ENCODE data around the gene CRYGB.

CRYGB gene

DNA sequence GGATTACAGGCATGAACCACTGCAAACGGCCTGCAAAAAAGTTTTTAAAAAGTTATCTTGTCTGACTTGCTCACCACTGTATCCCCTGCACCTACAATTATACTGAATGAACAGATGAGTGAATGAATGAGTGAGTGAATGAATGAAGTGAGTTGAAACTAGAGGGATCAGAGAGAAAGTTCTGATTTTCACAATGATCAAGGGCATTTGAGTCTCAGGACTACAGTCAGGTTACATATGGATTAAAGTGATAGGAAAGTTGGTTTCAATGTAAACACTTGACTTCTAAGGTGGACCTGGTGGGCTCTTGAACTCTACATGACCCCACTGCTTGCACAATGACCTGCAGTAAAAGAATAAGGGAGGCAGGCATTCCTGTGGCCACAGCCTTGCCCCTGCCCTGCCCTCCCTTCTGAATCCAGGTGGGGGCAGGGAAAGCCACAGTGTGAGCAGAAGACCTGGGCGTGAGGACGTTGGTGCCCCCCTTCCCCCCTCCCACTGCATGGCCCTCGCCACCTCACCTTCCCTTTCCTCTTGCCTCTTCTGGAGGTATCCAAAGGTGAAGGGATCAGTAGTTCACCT is 33.2 kb upstream of the CRYGB start:
- Histone ChIP-seq H3K4me1 (ENCODE audit: insufficient read depth, low read length) (peaks cover 9% of the 10 kb centered on the region), H3K9me3 (ENCODE audit: insufficient read depth, low read depth, low read length) (no peaks in the 10 kb centered on the region), H3K27ac (ENCODE audit: low read depth, low read length) (no peak overlapping the region), H3K27me3 (ENCODE audit: insufficient read depth, low read length) (no peaks in the 10 kb centered on the region), H3K36me3 (ENCODE audit: insufficient read depth, low read length) (no peaks in the 10 kb centered on the region), H3K9ac (ENCODE audit: low read depth, low read length) (no peak overlapping the region), H3K4me3 (ENCODE audit: low read length) (no peak overlapping the region)
- 63% methylated on average over 3 of the region's 4 CpGs for WGBS

DNA sequence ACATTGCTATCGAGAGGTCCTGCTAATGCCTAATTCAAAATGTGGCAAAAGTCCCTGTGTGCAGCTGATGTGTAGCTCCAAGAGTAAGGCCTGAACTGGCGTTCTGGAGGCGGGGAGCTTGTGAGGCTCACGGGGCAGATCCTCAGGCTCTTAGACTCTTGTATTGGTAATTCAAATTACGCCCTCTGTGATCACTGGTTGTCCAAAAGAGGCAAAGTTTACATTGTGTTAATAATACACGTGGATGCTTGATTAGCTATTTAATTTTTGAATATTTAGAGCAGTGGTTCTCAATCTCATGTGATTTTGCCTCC is 29.8 kb upstream of the CRYGB start:
- Histone ChIP-seq H3K4me3 (ENCODE audit: low read length) (no peak overlapping the region), H3K27me3 (ENCODE audit: insufficient read depth, low read length) (no peaks in the 10 kb centered on the region), H3K27ac (ENCODE audit: low read depth, low read length) (no peak overlapping the region), H3K9ac (ENCODE audit: low read depth, low read length) (no peak overlapping the region), H3K4me1 (ENCODE audit: insufficient read depth, low read length) (no peaks in the 10 kb centered on the region), H3K9me3 (ENCODE audit: insufficient read depth, low read depth, low read length) (no peaks in the 10 kb centered on the region), H3K36me3 (ENCODE audit: insufficient read depth, low read length) (no peaks in the 10 kb centered on the region)
- WGBS = 78% methylated on average over 6 of the region's 6 CpGs

DNA sequence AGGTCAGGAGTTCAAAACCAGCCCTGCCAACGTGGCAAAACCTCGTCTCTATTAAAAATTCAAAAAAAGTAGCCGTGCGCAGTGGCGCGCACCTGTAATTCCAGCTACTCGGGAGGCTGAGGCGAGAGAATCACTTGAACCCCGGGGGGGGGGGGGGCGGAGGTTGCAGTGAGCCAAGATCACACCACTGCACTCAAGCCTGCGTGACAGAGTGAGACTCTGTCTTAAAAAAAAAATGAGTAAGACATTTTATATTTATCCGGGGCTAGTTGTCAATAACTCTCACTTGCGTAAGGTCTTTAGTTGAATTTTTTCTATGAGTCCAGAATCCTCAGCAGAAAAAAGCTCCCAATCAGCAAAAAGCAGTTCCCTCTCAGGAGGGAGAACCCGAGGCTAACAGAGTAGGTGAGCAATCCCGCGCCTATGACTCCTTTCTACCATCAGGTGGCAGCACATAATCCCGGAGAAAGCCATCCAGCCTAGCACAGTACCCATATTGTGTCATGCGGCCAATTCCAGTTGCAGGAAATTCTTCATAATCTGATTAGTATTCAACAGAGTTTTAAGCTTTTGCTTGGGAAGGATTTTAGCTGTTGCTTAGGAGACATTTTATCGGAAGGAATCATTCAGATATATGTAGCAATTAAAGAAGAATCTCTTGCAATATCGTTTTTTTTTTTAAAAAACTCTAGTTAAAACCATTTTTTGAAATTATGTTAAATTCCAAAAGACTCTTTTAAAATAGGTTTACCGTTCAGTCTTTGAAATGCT is 29.3 kb upstream of the CRYGB start:
- no peaks in the 10 kb centered on the region for H3K4me1 ChIP-seq (ENCODE audit: insufficient read depth, low read length)
- H3K4me3 ChIP-seq (ENCODE audit: low read length) = no peak overlapping the region
- H3K9me3 ChIP-seq (ENCODE audit: insufficient read depth, low read depth, low read length) = no peaks in the 10 kb centered on the region
- WGBS = 61% methylated on average over 21 of the region's 21 CpGs
- H3K27me3 ChIP-seq (ENCODE audit: insufficient read depth, low read length) = no peaks in the 10 kb centered on the region
- no peak overlapping the region for H3K9ac ChIP-seq (ENCODE audit: low read depth, low read length)
- H3K27ac ChIP-seq (ENCODE audit: low read depth, low read length) = no peak overlapping the region
- H3K36me3 ChIP-seq (ENCODE audit: insufficient read depth, low read length) = no peaks in the 10 kb centered on the region

DNA sequence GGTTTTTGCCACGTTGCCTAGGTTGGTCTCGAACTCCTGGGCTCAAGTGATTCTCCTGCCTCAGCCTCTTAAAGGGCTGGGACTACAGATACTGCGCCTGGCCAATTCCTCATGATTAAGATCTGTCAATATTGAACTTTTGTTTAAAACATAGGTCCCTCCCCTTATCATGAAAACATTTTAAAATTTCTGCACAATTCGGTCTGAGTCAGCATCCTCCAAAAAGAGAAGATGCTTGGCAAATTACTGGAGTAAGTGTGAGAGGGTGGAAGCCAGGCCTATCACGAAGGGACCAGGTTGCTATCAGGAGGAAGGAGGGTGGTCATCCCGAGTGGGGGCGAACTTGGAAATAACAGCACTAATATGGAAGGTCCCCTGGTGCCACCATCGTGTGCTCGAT is 28.2 kb upstream of the CRYGB start:
- Histone ChIP-seq H3K27ac (ENCODE audit: low read depth, low read length) (no peak overlapping the region), H3K4me1 (ENCODE audit: insufficient read depth, low read length) (no peaks in the 10 kb centered on the region), H3K9me3 (ENCODE audit: insufficient read depth, low read depth, low read length) (no peaks in the 10 kb centered on the region), H3K36me3 (ENCODE audit: insufficient read depth, low read length) (no peaks in the 10 kb centered on the region), H3K4me3 (ENCODE audit: low read length) (no peak overlapping the region), H3K9ac (ENCODE audit: low read depth, low read length) (no peak overlapping the region), H3K27me3 (ENCODE audit: insufficient read depth, low read length) (no peaks in the 10 kb centered on the region)
- 92% methylated on average over 9 of the region's 9 CpGs for WGBS

DNA sequence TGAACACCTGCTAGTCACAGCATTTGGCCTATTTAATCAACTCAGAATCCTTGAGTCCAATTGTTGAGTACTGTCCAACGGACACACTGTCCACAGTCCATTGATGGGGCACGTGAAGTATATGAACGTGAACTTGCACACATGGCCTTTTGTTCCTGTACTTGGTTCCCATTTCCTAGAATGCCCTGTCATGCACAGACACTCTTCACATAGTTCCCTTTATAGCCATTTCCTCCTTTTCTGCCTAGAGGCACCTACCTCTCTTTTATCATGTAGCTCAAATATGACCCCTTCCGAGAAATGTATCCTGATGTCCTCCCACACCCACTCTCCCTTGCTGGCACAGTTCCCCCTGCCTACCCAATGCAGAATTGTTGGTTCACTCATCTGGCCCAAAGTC is 26.2 kb upstream of the CRYGB start:
- Histone ChIP-seq H3K36me3 (ENCODE audit: insufficient read depth, low read length) (no peaks in the 10 kb centered on the region), H3K9ac (ENCODE audit: low read depth, low read length) (no peak overlapping the region), H3K27me3 (ENCODE audit: insufficient read depth, low read length) (no peaks in the 10 kb centered on the region), H3K9me3 (ENCODE audit: insufficient read depth, low read depth, low read length) (no peaks in the 10 kb centered on the region), H3K4me1 (ENCODE audit: insufficient read depth, low read length) (no peaks in the 10 kb centered on the region), H3K27ac (ENCODE audit: low read depth, low read length) (no peak overlapping the region), H3K4me3 (ENCODE audit: low read length) (no peak overlapping the region)
- WGBS = 92% methylated on average over 4 of the region's 4 CpGs

DNA sequence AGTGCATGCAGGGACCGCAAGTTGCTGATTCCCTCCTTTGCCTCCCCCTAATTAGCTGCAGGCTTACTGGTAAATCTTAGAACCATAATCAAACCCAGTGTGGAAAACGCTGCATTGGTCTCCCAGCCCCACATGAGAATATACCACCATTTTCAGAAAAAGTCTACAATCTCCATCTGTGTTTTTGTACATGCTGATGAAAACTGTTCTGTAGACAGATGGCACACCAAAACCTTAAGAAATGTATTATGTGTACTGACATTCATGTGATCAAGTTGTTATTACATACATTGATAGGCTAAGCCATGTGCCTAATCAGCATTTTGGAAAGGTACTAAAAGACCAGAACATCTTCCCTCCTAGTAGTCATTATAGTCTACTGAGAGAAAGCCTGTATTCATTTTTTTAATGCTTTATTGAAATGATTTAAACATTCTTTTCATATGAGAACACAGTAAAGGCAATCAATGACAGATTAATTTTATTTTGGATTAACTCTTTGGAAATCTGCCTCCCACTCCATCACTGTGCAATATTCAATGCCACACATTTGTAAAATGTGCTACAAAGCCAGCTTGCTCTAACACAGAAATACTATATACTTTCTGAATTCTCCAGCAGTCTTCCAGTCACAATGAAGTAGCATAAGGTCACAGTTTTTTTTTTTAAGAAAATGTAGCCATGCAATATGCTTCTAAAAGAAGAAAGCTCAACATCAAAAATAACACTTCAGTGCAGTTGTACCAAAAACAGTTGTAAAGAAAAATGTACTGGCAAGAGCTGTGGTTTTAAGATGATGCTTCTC is 19.2 kb upstream of the CRYGB start:
- Histone ChIP-seq H3K9me3 (ENCODE audit: insufficient read depth, low read depth, low read length) (no peaks in the 10 kb centered on the region), H3K27ac (ENCODE audit: low read depth, low read length) (no peak overlapping the region), H3K9ac (ENCODE audit: low read depth, low read length) (no peak overlapping the region), H3K4me1 (ENCODE audit: insufficient read depth, low read length) (0 out of 2 replicates have a peak, but pooled peaks cover 3% of the 10 kb centered on the region), H3K4me3 (ENCODE audit: low read length) (no peak overlapping the region), H3K27me3 (ENCODE audit: insufficient read depth, low read length) (no peaks in the 10 kb centered on the region), H3K36me3 (ENCODE audit: insufficient read depth, low read length) (no peaks in the 10 kb centered on the region)
- 91% methylated on average over 2 of the region's 2 CpGs for WGBS

DNA sequence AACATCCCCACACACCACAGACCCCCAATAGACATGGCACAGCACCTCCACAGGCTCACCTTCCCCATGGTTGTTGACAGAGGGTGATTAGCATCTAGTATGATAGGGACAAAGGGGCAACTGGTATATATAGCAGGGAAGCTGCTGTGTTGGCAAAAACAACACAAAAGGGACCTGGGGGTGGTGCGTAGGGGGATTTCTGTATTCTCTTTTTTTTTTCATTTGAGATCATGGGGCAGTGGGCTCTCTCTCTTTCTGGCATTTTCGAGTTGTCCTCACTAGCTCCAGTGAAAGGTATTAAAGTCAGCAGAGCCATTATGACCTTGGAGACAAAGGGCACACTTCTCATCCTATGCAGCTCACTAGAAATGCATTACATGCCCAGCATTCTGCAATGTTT is 17.5 kb upstream of the CRYGB start, which contains the start of gene CRYGA:
CRYGA (minus strand) TSS at position 101 of the 400 bp plus-strand sequence; CDS start at position 68, 33 bp downstream.
- H3K9me3 ChIP-seq (ENCODE audit: insufficient read depth, low read depth, low read length) = no peaks in the 10 kb centered on the region
- no peak within 1 kb of the TSS for H3K9ac ChIP-seq (ENCODE audit: low read depth, low read length)
- H3K4me1 ChIP-seq (ENCODE audit: insufficient read depth, low read length) = 0 out of 2 replicates have a peak, but pooled peaks cover 3% of the 10 kb centered on the region
- no peaks in the 10 kb centered on the region for H3K27me3 ChIP-seq (ENCODE audit: insufficient read depth, low read length)
- 89% methylated on average over 2 of the region's 2 CpGs for WGBS
- H3K4me3 ChIP-seq (ENCODE audit: low read length) = no peak within 1 kb of the TSS
- no peaks in the 10 kb centered on the region for H3K36me3 ChIP-seq (ENCODE audit: insufficient read depth, low read length)
- no peak within 1 kb of the TSS for H3K27ac ChIP-seq (ENCODE audit: low read depth, low read length)

DNA sequence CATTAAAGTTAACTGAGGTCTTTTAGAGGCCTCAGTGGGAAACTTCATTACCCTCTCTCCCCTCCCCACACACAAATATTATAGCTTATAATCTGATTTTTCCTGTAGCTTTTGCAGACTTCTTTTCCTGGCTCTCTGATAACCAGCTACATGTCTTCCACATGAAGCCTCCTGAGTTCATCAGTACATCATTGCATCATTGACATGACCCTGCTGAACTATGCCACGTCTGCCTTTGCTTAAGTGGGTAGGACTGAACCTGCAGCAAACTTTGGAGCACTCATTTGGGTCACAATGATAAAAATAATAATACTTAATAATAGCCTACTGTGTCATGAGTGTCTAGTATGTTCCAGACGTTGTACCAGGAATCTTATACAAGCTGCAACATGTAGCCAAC is 10.5 kb upstream of the CRYGB start:
- Histone ChIP-seq H3K9me3 (ENCODE audit: insufficient read depth, low read depth, low read length) (no peaks in the 10 kb centered on the region), H3K27me3 (ENCODE audit: insufficient read depth, low read length) (no peaks in the 10 kb centered on the region), H3K36me3 (ENCODE audit: insufficient read depth, low read length) (no peaks in the 10 kb centered on the region), H3K4me1 (ENCODE audit: insufficient read depth, low read length) (no peaks in the 10 kb centered on the region), H3K27ac (ENCODE audit: low read depth, low read length) (no peak overlapping the region), H3K4me3 (ENCODE audit: low read length) (no peak overlapping the region), H3K9ac (ENCODE audit: low read depth, low read length) (no peak overlapping the region)
- WGBS = 81% methylated on average over 2 of the region's 2 CpGs

DNA sequence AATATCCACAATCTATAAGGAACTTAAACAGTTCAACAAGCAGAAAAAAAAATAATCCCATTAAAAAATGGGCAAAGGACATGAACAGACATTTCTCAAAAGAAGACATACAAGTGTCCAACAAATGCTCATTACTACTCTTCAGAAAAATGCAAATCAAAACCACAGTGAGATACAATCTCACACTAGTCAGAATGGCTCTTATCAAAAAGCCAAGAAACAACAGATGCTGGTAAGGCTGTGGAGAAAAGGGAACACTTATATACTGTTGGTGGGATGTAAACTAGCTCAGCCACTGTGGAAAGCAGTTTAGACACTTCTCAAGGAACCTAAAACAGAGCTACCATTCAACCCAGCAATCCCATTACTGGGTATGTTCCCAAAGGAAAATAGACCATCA is 7.2 kb upstream of the CRYGB start:
- Histone ChIP-seq H3K9me3 (ENCODE audit: insufficient read depth, low read depth, low read length) (no peaks in the 10 kb centered on the region), H3K27ac (ENCODE audit: low read depth, low read length) (no peak overlapping the region), H3K4me1 (ENCODE audit: insufficient read depth, low read length) (no peaks in the 10 kb centered on the region), H3K4me3 (ENCODE audit: low read length) (no peak overlapping the region), H3K27me3 (ENCODE audit: insufficient read depth, low read length) (no peaks in the 10 kb centered on the region), H3K36me3 (ENCODE audit: insufficient read depth, low read length) (no peaks in the 10 kb centered on the region), H3K9ac (ENCODE audit: low read depth, low read length) (no peak overlapping the region)

DNA sequence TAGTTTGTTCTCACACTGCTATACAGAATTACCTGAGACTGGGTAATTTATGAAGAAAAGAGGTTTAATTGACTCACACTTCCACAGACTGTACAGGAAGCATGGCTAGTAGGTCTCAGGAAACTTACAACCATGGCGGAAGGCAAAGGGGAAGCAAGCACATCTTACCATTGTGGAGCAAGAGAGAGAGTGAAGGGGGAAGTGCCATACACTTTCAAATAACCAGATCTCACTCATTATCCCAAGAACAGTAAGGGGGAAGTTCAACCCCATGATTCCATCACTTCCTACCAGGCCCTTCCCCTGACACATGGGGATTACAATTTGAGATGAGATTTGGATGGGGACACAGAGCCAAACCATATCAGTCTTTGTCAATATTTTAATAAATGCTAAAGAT is 5.0 kb upstream of the CRYGB start:
- WGBS = no CpG with 5 or more reads among the region's 1 CpG
- no peaks in the 10 kb centered on the region for H3K9me3 ChIP-seq (ENCODE audit: insufficient read depth, low read depth, low read length)
- no peak overlapping the region for H3K9ac ChIP-seq (ENCODE audit: low read depth, low read length)
- H3K4me3 ChIP-seq (ENCODE audit: low read length) = no peak overlapping the region
- no peak overlapping the region for H3K27ac ChIP-seq (ENCODE audit: low read depth, low read length)
- H3K4me1 ChIP-seq (ENCODE audit: insufficient read depth, low read length) = 0 out of 2 replicates have a peak, but pooled peaks cover under 1% of the 10 kb centered on the region
- no peaks in the 10 kb centered on the region for H3K36me3 ChIP-seq (ENCODE audit: insufficient read depth, low read length)
- no peaks in the 10 kb centered on the region for H3K27me3 ChIP-seq (ENCODE audit: insufficient read depth, low read length)

DNA sequence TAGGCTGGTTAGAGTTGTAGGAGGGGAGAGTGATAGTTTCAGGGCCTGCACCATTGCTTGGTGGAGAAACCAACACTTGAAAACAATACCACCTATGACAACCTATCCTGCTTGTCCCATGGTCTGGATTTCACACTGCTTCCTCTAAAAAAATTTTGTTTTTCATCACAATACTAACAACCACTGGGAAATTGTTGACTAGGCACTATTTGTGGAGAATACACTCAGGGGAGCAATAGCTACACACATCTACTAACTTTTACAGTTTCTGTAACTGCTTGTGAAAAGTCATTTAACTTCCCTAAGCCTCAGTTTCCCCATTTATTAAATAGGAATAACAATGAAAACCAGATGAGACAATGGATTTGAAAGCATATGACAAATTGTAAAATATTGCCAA is 4.1 kb upstream of the CRYGB start:
- Histone ChIP-seq H3K9ac (ENCODE audit: low read depth, low read length) (no peak overlapping the region), H3K36me3 (ENCODE audit: insufficient read depth, low read length) (no peaks in the 10 kb centered on the region), H3K27me3 (ENCODE audit: insufficient read depth, low read length) (no peaks in the 10 kb centered on the region), H3K27ac (ENCODE audit: low read depth, low read length) (no peak overlapping the region), H3K4me1 (ENCODE audit: insufficient read depth, low read length) (0 out of 2 replicates have a peak, but pooled peaks cover 2% of the 10 kb centered on the region), H3K4me3 (ENCODE audit: low read length) (no peak overlapping the region), H3K9me3 (ENCODE audit: insufficient read depth, low read depth, low read length) (no peaks in the 10 kb centered on the region)
